CD4-positive, alpha-beta T cell (primary cell): ENCODE measurements around the gene HMCN1. TPM values are rescaled to one million over a fixed set of nuclear protein-coding genes. Genes with fewer than 3 reads are reported as not detected.

Experiments
- ATAC-seq: fragments of 200-7000 bp; cut with Tn5 transposase; one replicate; pipeline ENCODE4 v1.10.0; 2022; ENCODE audit warnings: mild to moderate bottlenecking; ENCODE audit not compliant: poor library complexity
- CTCF ChIA-PET: fragments of 350-600 bp; sonication (Branson Sonifier 250); formaldehyde crosslinking; loops from one replicate; lab custom pipeline; 2021; ENCODE audit warnings: antibody characterized with exemption, inconsistent platforms; lab: Charles Lee
- POLR2A ChIA-PET: fragments of 350-600 bp; sonication (Branson Sonifier 250); formaldehyde crosslinking; loops from one replicate; lab custom pipeline; 2021; ENCODE audit warnings: antibody characterized with exemption, inconsistent platforms; lab: Charles Lee
- DNase-seq, 14 experiments: peaks; one replicate each; pipeline ENCODE4 v3.0.0-alpha.2; 2013 to 2020; ENCODE audit warnings: mixed read lengths in 2 of 14
- H3K27ac ChIP-seq, 2 donors: one replicate each; pipeline versions ENCODE4 v1.5.1 to v1.7.0; 2013; ENCODE audit warnings: low read length in 2 of 2, low read depth in 1 of 2, mild to moderate bottlenecking in 1 of 2
- H3K27me3 ChIP-seq, 2 experiments: 1 replicate in 1 of 2; 2 replicates in 1 of 2; pipeline versions ENCODE4 v1.6.1 to v1.7.0; 2013; ENCODE audit warnings: low read length in 2 of 2, control low read depth in 1 of 2, mild to moderate bottlenecking in 1 of 2, moderate library complexity in 1 of 2; ENCODE audit not compliant: insufficient read depth in 2 of 2, control insufficient read depth in 1 of 2
- H3K36me3 ChIP-seq: one replicate; pipeline ENCODE4 v1.6.1; 2013; ENCODE audit warnings: low read length, control low read depth; ENCODE audit not compliant: insufficient read depth
- H3K4me1 ChIP-seq: one replicate; pipeline ENCODE4 v1.6.1; 2013; ENCODE audit warnings: low read length, control low read depth; ENCODE audit not compliant: insufficient read depth
- H3K4me3 ChIP-seq: one replicate; pipeline ENCODE4 v1.5.1; 2013; ENCODE audit warnings: mild to moderate bottlenecking, low read length, moderate library complexity
- H3K9me3 ChIP-seq, 2 experiments: 1 replicate in 1 of 2; 2 replicates in 1 of 2; pipeline versions ENCODE4 v1.6.1 to v1.7.0; 2013; ENCODE audit warnings: low read length in 2 of 2, mild to moderate bottlenecking in 2 of 2, control low read depth in 1 of 2, moderate library complexity in 1 of 2; ENCODE audit not compliant: control insufficient read depth in 1 of 2, insufficient read depth in 1 of 2
- H3K27ac Mint-ChIP-seq: one replicate; pipeline ENCODE4 v1.8.0; 2020; ENCODE audit warnings: mixed read lengths
- H3K27me3 Mint-ChIP-seq: one replicate; pipeline ENCODE4 v1.8.0; 2021; ENCODE audit warnings: mixed read lengths
- H3K36me3 Mint-ChIP-seq: one replicate; pipeline ENCODE4 v1.8.0; 2021; ENCODE audit warnings: low read depth, mixed read lengths
- H3K4me1 Mint-ChIP-seq: one replicate; pipeline ENCODE4 v1.8.0; 2021; ENCODE audit warnings: low read depth, mixed read lengths
- H3K4me3 Mint-ChIP-seq: one replicate; pipeline ENCODE4 v1.8.0; 2020; ENCODE audit warnings: mild to moderate bottlenecking, mixed read lengths
- H3K9me3 Mint-ChIP-seq: one replicate; pipeline ENCODE4 v1.8.0; 2020; ENCODE audit warnings: mixed read lengths
- intact Hi-C, 2 experiments: fragments of 100-400 bp; cut with DNase I in 1 of 2; cut with micrococcal nuclease in 1 of 2; formaldehyde crosslinking; loops; one replicate each; pipeline versions ENCODE4 v1.15.1 to v1.9.0; 2023 to 2025; cut with DNase I, micrococcal nuclease
- total RNA-seq, 174 experiments: library from RNA in 2 of 174; stranded (reverse) in 2 of 174; gene quantifications; one replicate each; pipeline ENCODE4 v1.2.3 and lab custom pipeline; 2021 to 2026
- TF ChIP-seq, protein P1 (sequence below): fragments of 200-600 bp; IDR thresholded peaks from one replicate; pipeline ENCODE4 v1.8.0; 2022; ENCODE audit warnings: antibody characterized with exemption, mild to moderate bottlenecking

HMCN1 gene
- total RNA-seq, 2 experiments from 2014 or later = 0.14 TPM

DNA sequence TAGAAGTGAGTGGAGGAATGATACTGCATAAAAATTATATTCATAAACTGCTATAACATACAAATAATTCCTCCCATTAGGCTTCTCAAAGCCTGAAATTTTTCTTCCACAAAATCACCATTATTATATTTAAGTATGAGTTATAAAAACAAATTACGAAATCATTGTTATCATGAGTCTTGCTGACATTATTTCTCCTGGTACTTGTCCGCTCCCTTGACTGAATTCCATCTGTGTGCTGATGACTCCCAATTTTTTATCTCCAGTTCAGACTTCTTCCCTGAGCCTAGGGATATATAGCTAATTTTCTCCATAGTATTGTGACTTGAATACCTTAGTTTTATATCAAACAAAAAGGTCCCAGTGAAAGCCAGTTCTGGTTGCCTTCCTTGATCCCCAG lies 268.2 kb downstream of the HMCN1 start:
- POLR2A ChIA-PET = no interaction called here
- CTCF ChIA-PET = no interaction called here
- Histone ChIP-seq H3K4me3 (no peak overlapping the region), H3K36me3 (no peaks in the 10 kb centered on the region), H3K27me3 (no peaks in the 10 kb centered on the region), H3K9me3 (no peaks in the 10 kb centered on the region), H3K4me1 (no peaks in the 10 kb centered on the region), H3K27ac (no peak overlapping the region)
- TF ChIP-seq, protein P1, sequence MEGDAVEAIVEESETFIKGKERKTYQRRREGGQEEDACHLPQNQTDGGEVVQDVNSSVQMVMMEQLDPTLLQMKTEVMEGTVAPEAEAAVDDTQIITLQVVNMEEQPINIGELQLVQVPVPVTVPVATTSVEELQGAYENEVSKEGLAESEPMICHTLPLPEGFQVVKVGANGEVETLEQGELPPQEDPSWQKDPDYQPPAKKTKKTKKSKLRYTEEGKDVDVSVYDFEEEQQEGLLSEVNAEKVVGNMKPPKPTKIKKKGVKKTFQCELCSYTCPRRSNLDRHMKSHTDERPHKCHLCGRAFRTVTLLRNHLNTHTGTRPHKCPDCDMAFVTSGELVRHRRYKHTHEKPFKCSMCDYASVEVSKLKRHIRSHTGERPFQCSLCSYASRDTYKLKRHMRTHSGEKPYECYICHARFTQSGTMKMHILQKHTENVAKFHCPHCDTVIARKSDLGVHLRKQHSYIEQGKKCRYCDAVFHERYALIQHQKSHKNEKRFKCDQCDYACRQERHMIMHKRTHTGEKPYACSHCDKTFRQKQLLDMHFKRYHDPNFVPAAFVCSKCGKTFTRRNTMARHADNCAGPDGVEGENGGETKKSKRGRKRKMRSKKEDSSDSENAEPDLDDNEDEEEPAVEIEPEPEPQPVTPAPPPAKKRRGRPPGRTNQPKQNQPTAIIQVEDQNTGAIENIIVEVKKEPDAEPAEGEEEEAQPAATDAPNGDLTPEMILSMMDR = no peak
- no peaks in the 10 kb centered on the region for H3K4me1 Mint-ChIP-seq
- H3K4me3 Mint-ChIP-seq = no peak overlapping the region
- no peak for ATAC-seq
- DNase-seq = no peak
- no peaks in the 10 kb centered on the region for H3K36me3 Mint-ChIP-seq
- intact Hi-C loops = no loop called here
- H3K27ac Mint-ChIP-seq = no peak overlapping the region
- no peaks in the 10 kb centered on the region for H3K9me3 Mint-ChIP-seq
- H3K27me3 Mint-ChIP-seq = no peaks in the 10 kb centered on the region

DNA sequence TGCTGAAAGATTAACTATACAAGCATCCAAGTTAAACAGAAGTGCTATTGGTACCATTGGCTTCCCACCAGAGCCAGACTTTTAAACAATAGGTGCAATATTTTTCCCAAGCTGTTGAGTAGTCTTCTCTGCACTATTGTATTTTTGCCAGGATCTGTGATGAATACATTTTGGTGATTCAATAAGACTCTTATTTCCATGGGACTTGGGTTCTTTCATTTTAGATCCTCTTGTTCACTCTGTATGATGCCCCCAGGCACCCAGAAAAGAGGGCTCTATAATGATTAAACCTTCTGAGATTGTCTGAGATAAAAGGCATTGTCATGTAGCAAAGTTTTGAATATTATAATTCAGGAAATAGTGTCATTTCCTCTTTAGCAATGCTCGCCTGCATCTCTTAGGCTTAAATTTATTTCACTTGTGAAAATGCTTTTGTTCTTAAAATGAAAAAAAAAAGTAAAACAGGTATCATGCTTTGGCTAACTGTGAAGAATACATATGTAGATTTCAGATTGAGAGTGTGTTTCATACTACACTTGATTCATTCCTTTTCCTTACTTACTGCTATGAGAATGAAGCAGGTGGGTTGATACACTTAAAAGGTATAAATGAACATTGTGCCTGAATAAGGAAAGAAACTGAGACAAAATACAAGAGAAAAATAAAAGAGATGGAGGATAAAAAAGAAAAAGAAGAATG lies 275.0 kb downstream of the HMCN1 start:
- Mint-ChIP-seq H3K27ac (no peak overlapping the region), H3K4me1 (peaks cover 11% of the 10 kb centered on the region), H3K27me3 (no peaks in the 10 kb centered on the region), H3K9me3 (no peaks in the 10 kb centered on the region), H3K4me3 (no peak overlapping the region), H3K36me3 (no peaks in the 10 kb centered on the region)
- no peaks in the 10 kb centered on the region for H3K36me3 ChIP-seq
- ChIA-PET POLR2A (no interaction called here), CTCF (no interaction called here)
- H3K9me3 ChIP-seq = no peaks in the 10 kb centered on the region
- H3K27me3 ChIP-seq = no peaks in the 10 kb centered on the region
- no peak overlapping the region for H3K4me3 ChIP-seq
- DNase-seq (no peak), ATAC-seq (no peak)
- intact Hi-C loops = no loop called here
- no peaks in the 10 kb centered on the region for H3K4me1 ChIP-seq
- TF ChIP-seq, protein P1 = no peak
- no peak overlapping the region for H3K27ac ChIP-seq

DNA sequence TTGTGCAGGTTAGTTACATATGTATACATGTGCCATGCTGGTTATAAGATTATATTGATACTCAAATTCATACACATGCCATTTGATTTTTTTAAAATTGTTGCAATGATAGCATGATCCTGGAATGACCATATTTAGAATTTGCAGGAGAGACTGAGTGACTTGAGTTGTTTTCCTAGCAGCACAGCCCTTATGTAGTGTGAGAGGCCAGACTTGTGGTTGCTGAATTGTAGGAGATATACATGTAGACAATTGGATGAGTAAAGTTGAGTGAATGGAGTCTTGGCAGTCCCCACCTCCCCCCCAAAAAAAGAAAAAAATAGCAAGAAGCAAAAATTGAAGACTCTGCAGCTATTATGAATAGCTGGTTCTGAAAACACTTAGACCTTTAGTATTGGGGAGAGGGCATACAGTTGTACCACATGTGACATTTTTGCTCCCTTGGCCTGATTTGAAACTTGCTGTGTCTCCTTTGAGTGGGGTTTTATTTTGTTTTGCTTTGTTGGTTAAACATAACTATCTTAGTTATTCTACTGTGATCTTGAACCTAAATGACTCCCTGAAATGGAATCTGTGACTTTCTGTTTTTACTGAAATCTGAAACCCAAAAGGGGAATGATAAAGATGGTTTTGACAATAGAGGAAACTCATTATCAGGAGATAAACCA lies 280.3 kb downstream of the HMCN1 start:
- Histone ChIP-seq H3K36me3 (no peaks in the 10 kb centered on the region), H3K4me1 (no peaks in the 10 kb centered on the region), H3K4me3 (no peak overlapping the region), H3K9me3 (no peaks in the 10 kb centered on the region), H3K27me3 (no peaks in the 10 kb centered on the region), H3K27ac (no peak overlapping the region)
- ATAC-seq = no peak
- no peak overlapping the region for H3K27ac Mint-ChIP-seq
- intact Hi-C loops = no loop called here
- H3K4me1 Mint-ChIP-seq = peaks cover 7% of the 10 kb centered on the region
- no peaks in the 10 kb centered on the region for H3K27me3 Mint-ChIP-seq
- TF ChIP-seq, protein P1 = no peak
- no peaks in the 10 kb centered on the region for H3K9me3 Mint-ChIP-seq
- POLR2A ChIA-PET = no interaction called here
- no peaks in the 10 kb centered on the region for H3K36me3 Mint-ChIP-seq
- DNase-seq = no peak
- no peak overlapping the region for H3K4me3 Mint-ChIP-seq
- CTCF ChIA-PET = no interaction called here
